Common myeloid progenitor, CD34-positive (primary cell): ENCODE data around the gene TARBP1.

Source experiments
- CTCF ChIA-PET: fragments of 350-600 bp; sonication (Branson Sonifier 250); formaldehyde crosslinking; loops from one replicate; lab custom pipeline; 2021; ENCODE audit warnings: antibody characterized with exemption; lab: Charles Lee
- POLR2A ChIA-PET: fragments of 350-600 bp; sonication (Branson Sonifier 250); formaldehyde crosslinking; loops from one replicate; lab custom pipeline; 2021; ENCODE audit warnings: antibody characterized with exemption; lab: Charles Lee
- DNase-seq, 3 donors: peaks; one replicate each; pipeline versions ENCODE4 v3.0.0 to v3.0.0-alpha.2; 2013
- H3K27ac ChIP-seq, 2 experiments: 1 replicate in 1 of 2; 2 replicates in 1 of 2; pipeline ENCODE4 v1.7.0; 2013; ENCODE audit warnings: inconsistent platforms in 2 of 2, low read length in 2 of 2, mild to moderate bottlenecking in 2 of 2, low read depth in 1 of 2, moderate library complexity in 1 of 2; ENCODE audit not compliant: severe bottlenecking in 2 of 2, insufficient read depth in 1 of 2, poor library complexity in 1 of 2
- H3K27me3 ChIP-seq, 5 experiments: replicated peaks in 2 of 5; 1 replicate in 3 of 5; 2 replicates in 2 of 5; pipeline versions ENCODE4 v1.6.1 to v1.7.0; 2013; ENCODE audit warnings: low read length in 4 of 5, mild to moderate bottlenecking in 2 of 5, moderate library complexity in 2 of 5, inconsistent platforms in 1 of 5; ENCODE audit not compliant: insufficient read depth in 5 of 5, control insufficient read depth in 4 of 5
- H3K36me3 ChIP-seq, 4 experiments: 1 replicate in 2 of 4; 2 replicates in 2 of 4; pipeline versions ENCODE4 v1.6.1 to v1.7.0; 2013; ENCODE audit warnings: low read length in 3 of 4, control low read depth in 1 of 4, mild to moderate bottlenecking in 1 of 4; ENCODE audit not compliant: control insufficient read depth in 4 of 4, insufficient read depth in 4 of 4
- H3K4me1 ChIP-seq, 4 experiments: 1 replicate in 3 of 4; 2 replicates in 1 of 4; pipeline versions ENCODE4 v1.6.1 to v1.7.1; 2013; ENCODE audit warnings: low read length in 3 of 4, mild to moderate bottlenecking in 3 of 4, control low read depth in 1 of 4, inconsistent platforms in 1 of 4, moderate library complexity in 1 of 4; ENCODE audit not compliant: control insufficient read depth in 4 of 4, insufficient read depth in 4 of 4; ENCODE audit errors: control extremely low read depth in 1 of 4
- H3K4me3 ChIP-seq, 7 experiments: 1 replicate in 4 of 7; 2 replicates in 3 of 7; pipeline versions ENCODE4 v1.5.1 to v1.7.0; 2013; ENCODE audit warnings: mild to moderate bottlenecking in 7 of 7, low read length in 6 of 7, moderate library complexity in 6 of 7, inconsistent platforms in 2 of 7, low read depth in 2 of 7, control low read depth in 1 of 7; ENCODE audit not compliant: insufficient read depth in 4 of 7, control insufficient read depth in 1 of 7; ENCODE audit errors: extremely low read depth in 1 of 7
- H3K9me3 ChIP-seq, 5 experiments: 1 replicate in 4 of 5; 2 replicates in 1 of 5; pipeline versions ENCODE4 v1.6.1 to v1.7.1; 2013; ENCODE audit warnings: low read length in 4 of 5, mild to moderate bottlenecking in 2 of 5, inconsistent platforms in 1 of 5, low read depth in 1 of 5, moderate library complexity in 1 of 5; ENCODE audit not compliant: control insufficient read depth in 4 of 5, insufficient read depth in 2 of 5; ENCODE audit errors: control extremely low read depth in 1 of 5
- WGBS: methylation state at CpG from one replicate; pipeline ENCODE4 v1.1.5; 2013; ENCODE audit not compliant: insufficient coverage; 5-methylcytosine and 5-hydroxymethylcytosine counted together

The TARBP1 gene

DNA sequence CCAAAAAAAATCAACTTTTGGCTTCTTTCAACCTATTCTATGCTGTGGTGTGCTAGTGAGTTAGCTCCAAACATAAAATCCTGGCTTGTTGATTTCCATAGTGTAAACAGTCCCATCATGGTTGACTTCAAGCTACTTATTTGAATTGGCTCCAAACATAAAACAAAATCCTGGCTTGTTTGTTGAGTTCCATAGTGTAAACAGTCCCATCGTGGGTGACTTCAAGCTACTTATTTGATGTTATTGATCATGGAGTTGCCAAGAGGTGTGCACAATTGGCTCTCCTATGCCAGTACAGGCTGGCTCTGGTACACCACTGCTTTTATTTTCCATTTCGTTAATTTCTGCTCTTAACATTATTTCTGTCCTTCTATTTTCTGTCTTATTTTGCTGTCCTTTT, 107.6 kb downstream of the TARBP1 start:
- H3K27ac ChIP-seq, result no peak overlapping the region

DNA sequence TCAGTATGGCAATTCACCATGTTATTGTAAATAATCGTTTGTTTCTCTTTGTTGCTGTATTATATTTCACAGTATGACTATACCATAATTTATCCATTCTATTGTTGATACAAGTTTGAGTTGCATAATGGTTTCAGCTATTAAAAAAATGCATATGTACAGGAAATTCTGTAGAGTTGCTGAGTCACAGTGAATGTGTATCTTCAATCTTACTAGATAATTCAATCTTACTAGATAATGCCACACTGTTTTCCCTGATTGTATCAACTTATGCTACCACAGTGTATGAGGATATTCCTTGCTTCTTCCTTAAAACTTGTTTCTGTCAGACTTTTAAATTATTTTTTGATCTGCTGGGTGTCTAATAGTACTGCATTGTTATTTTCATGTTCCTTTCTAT, 109.2 kb downstream of the TARBP1 start:
- Histone ChIP-seq H3K36me3 (no peaks in the 10 kb centered on the region), H3K27me3 (no peaks in the 10 kb centered on the region), H3K4me3 (no peak overlapping the region), H3K9me3 (no peaks in the 10 kb centered on the region), H3K27ac (no peak overlapping the region), H3K4me1 (peaks cover 10 to 23% (median 18%) of the 10 kb centered on the region in 4 experiments)
- CTCF ChIA-PET, result no interaction called here
- POLR2A ChIA-PET, result no interaction called here
- DNase-seq, result peak; percentile 16 to 54 (median 48)
- WGBS, result no CpG with 5 or more reads among the region's 1 CpG

More for the DNA sequence above, 107.6 kb downstream of the TARBP1 start:
- CTCF ChIA-PET, result interaction anchor here (1.2 kb wide), 1 partner anchor 104 kb away, joined by 3 read pairs; no protein-coding TSS in a partner anchor
- Histone ChIP-seq H3K4me3 (no peak overlapping the region), H3K4me1 (peaks cover 12 to 28% (median 18%) of the 10 kb centered on the region in 4 experiments), H3K9me3 (no peaks in the 10 kb centered on the region), H3K27me3 (no peaks in the 10 kb centered on the region), H3K36me3 (peaks cover 1 to 13% (median 8%) of the 10 kb centered on the region in 4 experiments)
- no peak for DNase-seq
- POLR2A ChIA-PET, result no interaction called here
- 81% methylated on average over 2 of the region's 2 CpGs for WGBS

DNA sequence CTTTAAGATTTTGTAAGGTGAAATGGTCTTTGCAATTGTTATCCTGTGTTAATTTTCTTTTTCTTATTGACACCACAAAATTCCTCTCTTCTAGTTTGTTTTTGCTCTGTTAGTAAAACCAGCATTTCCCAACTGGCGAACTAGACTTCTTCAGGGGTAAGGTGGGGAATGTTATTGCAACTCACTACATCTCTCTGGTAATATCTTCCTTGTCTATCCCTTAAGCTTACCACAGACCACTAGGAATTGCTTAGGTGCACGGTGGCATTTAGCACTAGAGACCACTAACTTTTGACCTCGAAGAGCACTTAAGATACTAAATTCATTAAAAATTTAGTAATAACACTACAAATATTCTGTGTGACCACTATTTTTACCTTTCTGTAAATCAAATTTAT, 109.9 kb downstream of the TARBP1 start:
- WGBS, result no CpG with 5 or more reads among the region's 3 CpGs
- Histone ChIP-seq H3K27me3 (no peaks in the 10 kb centered on the region), H3K4me1 (peaks cover 3 to 15% (median 11%) of the 10 kb centered on the region in 4 experiments), H3K36me3 (no peaks in the 10 kb centered on the region), H3K4me3 (no peak overlapping the region), H3K27ac (no peak overlapping the region), H3K9me3 (no peaks in the 10 kb centered on the region)
- no peak for DNase-seq
- CTCF ChIA-PET, result no interaction called here
- POLR2A ChIA-PET, result no interaction called here

DNA sequence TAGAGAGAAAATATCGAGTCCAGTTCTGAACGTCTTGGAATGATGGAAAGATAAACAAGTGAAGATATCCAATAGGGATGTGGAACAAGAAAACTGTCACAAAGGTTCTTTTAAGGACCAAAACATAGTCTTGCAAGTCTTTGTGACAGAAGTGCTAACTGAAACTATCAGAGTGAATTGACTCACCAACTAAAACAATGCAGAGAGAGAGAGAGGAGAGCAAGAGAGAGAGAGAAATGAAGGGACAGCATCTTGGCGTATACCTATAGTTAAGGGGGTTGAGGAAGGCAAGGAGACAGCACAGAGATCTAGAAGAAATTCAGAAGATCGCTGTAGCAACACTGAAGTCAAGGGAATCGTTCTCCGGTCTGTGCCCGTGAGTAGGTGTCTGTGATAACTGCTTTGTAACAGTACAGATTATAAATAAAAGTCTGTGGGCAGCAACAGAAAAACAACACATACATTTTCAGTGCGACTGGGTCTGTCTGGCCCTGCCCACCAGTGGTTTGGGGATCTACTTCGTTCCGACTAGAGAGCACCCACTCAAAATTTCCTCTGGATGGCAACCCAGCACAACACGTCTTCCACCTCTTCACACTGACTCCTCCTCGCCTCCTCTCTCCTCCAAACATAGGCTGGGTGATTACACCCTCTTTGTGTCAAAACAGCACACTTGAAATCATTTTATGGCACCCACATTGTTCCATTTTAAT, 110.5 kb downstream of the TARBP1 start:
- Histone ChIP-seq H3K36me3 (no peaks in the 10 kb centered on the region), H3K27me3 (no peaks in the 10 kb centered on the region), H3K27ac (no peak overlapping the region), H3K4me3 (no peak overlapping the region), H3K9me3 (no peaks in the 10 kb centered on the region), H3K4me1 (peaks cover 2 to 14% (median 10%) of the 10 kb centered on the region in 4 experiments)
- no peak for DNase-seq
- CTCF ChIA-PET, result no interaction called here
- POLR2A ChIA-PET, result no interaction called here
- 77% methylated on average over 8 of the region's 12 CpGs for WGBS

DNA sequence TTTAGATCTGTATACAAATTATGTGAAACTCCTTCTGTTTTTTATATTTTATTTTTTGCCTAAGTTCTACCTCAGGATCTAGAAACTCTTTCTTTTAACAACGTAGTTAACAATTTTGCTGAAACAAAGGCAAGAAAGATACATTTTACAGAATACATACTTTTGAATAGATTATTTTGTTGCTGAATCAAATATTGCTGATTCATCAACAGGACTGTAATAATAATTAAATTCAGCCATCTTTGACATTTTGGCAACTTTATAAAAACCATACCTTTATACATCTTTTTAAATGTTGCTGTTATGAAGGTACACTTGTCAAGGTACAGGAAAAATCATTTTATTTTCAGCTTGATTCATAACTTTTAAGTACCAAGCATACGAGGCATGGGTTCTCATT, 116.4 kb downstream of the TARBP1 start:
- Histone ChIP-seq H3K27me3 (no peaks in the 10 kb centered on the region), H3K4me1 (peaks cover 0 to 2% (median 0%) of the 10 kb centered on the region in 4 experiments), H3K36me3 (no peaks in the 10 kb centered on the region), H3K27ac (no peak overlapping the region), H3K4me3 (no peak overlapping the region), H3K9me3 (no peaks in the 10 kb centered on the region)
- ChIA-PET CTCF (no interaction called here), POLR2A (no interaction called here)
- WGBS, result no CpG with 5 or more reads among the region's 2 CpGs
- DNase-seq, result no peak

DNA sequence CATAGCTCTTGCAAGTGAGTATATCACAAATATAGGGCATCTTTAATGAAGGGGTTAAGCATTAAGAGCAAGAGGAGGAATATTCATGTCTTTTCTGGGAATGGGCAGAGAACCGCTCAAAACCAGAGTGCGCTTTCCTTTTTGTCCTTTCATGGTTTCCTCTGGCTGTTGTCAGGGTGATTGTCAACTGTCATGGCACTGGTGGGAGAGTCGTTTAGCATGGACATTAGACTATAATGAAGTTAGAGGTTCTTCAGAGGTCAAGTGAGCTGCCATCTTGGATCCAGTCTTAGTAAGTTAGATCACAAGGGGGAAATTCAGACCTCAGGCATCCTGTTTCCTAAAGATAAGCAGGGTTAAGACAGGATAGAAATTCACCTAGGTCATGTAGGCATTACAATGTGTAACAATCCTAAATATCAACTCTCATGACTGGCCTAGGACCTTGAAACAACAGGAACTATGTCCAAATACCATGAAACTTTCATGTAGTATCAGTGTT, 117.8 kb downstream of the TARBP1 start:
- WGBS, result 76% methylated on average over 3 of the region's 3 CpGs
- H3K4me3 ChIP-seq, result peak overlapping the region in 1 of 7 experiments; percentile 6
- H3K27ac ChIP-seq, result no peak overlapping the region
- CTCF ChIA-PET, result interaction anchor here (1.0 to 1.1 kb wide), 2 partner anchors 39 to 43 kb away, joined by 3 read pairs; no protein-coding TSS in a partner anchor
- peak; percentile 14 to 52 (median 30) for DNase-seq
- H3K4me1 ChIP-seq, result peaks cover 0 to 2% (median 0%) of the 10 kb centered on the region in 4 experiments
- H3K9me3 ChIP-seq, result no peaks in the 10 kb centered on the region
- H3K27me3 ChIP-seq, result no peaks in the 10 kb centered on the region
- H3K36me3 ChIP-seq, result no peaks in the 10 kb centered on the region
- POLR2A ChIA-PET, result no interaction called here

DNA sequence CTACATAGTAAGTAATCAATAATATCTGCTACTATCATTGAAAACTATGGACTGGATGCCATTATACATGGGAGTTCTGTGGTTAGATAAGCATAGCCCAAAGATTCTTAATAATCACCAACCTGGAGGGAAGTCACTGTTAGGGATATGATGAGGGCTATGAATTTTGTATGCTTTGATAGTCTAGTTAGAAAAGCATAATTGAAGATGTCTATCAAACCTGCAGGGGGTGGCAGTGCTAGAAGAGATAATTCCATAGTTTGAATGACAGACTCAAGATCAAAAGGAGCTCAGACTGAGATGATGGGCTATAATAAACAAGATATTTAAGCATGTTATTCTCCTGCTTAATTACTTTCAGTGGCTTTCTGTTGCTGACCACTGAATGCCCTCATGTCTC, 121.1 kb downstream of the TARBP1 start:
- Histone ChIP-seq H3K27me3 (no peaks in the 10 kb centered on the region), H3K4me3 (no peak overlapping the region), H3K4me1 (peaks cover 0 to 2% (median 0%) of the 10 kb centered on the region in 4 experiments), H3K27ac (no peak overlapping the region), H3K36me3 (no peaks in the 10 kb centered on the region), H3K9me3 (no peaks in the 10 kb centered on the region)
- CTCF ChIA-PET, result interaction anchor here (0.8 to 1.6 kb wide), 4 partner anchors 9 to 31 kb away, joined by 3 to 4 read pairs (median 4); partner anchors contain the start of gene COA6
- DNase-seq, result no peak
- POLR2A ChIA-PET, result no interaction called here
